H1 (cell line): ENCODE results near the gene DBNDD2. TPM values are rescaled to one million over a fixed set of nuclear protein-coding genes. Genes with fewer than 3 reads are reported as not detected.

Source experiments
- BCL11A ChIP-seq, 2 experiments: IDR thresholded peaks; one replicate each; pipeline ENCODE4 v1.6.1; 2011; ENCODE audit warnings: low read depth in 2 of 2, low read length in 2 of 2, mild to moderate bottlenecking in 2 of 2
- HDAC6 ChIP-seq: IDR thresholded peaks from one replicate; pipeline ENCODE4 v1.7.1; 2012; ENCODE audit warnings: low read depth, mild to moderate bottlenecking, inconsistent platforms, low read length, moderate library complexity
- JUN ChIP-seq: IDR thresholded peaks from 2 replicates; pipeline ENCODE4 v1.6.1; 2011; ENCODE audit warnings: low read depth, mild to moderate bottlenecking, improper control_type of control experiment, low read length
- KDM5A ChIP-seq: fragments of 200-600 bp; IDR thresholded peaks from 2 replicates; pipeline ENCODE4 v1.7.1; 2012; ENCODE audit warnings: mild to moderate bottlenecking, low read length, inconsistent platforms, mixed read lengths
- RFX5 ChIP-seq: IDR thresholded peaks from 2 replicates; pipeline ENCODE4 v1.6.1; 2011; ENCODE audit warnings: low read depth, low read length, improper control_type of control experiment, borderline replicate concordance
- SIN3A ChIP-seq, 2 experiments: IDR thresholded peaks in 1 of 2; conservative IDR thresholded peaks in 1 of 2; 2 replicates each; pipeline ENCODE4 v1.6.1; 2011 to 2012; ENCODE audit warnings: low read length in 2 of 2, improper control_type of control experiment in 1 of 2, low read depth in 1 of 2, mild to moderate bottlenecking in 1 of 2
- SP1 ChIP-seq: IDR thresholded peaks from 2 replicates; pipeline ENCODE4 v1.6.1; 2011; ENCODE audit warnings: low read depth, low read length
- SUZ12 ChIP-seq: fragments of 200-600 bp; sonication (generic); IDR thresholded peaks from 2 replicates; pipeline ENCODE4 v1.6.1; 2012; ENCODE audit warnings: mild to moderate bottlenecking, inconsistent platforms, low read length, moderate library complexity, mixed read lengths
- TAF1 ChIP-seq: IDR thresholded peaks from 2 replicates; pipeline ENCODE4 v1.6.1; 2011; ENCODE audit warnings: mild to moderate bottlenecking, low read depth, low read length
- polyA plus RNA-seq, 7 experiments: library from polyadenylated mRNA; depleted of rRNA in 3 of 7; stranded (reverse) in 5 of 7; unstranded in 2 of 7; fragments of >200 nt in 5 of 7; fragments of 200-250 nt in 2 of 7; gene quantifications; 1 replicate in 5 of 7; 2 replicates in 1 of 7; 4 replicates in 1 of 7; pipeline versions ENCODE4 v1.2.1 to v1.2.3, GENCODE V29; 2011 to 2013; ENCODE audit warnings: missing spikeins in 2 of 7, mixed read lengths in 2 of 7
- total RNA-seq: library from RNA; stranded (reverse); fragmentation: NEBNext Ultra II Directional; extraction: Animal tissue kit (Norgen Biotek cat#: 25700); gene quantifications from 2 replicates; pipeline ENCODE4 v1.2.1, GENCODE V29; 2021

DBNDD2 gene
- total and polyA plus RNA-seq, 2 of the 8 experiments (the other 6 are each of a cell fraction or from before 2014, with no cell fraction given): 55.8 to 96.3 TPM

GRCh38 chr20:45402946-45403345, 5.1 kb upstream of the DBNDD2 start (continued):
- TF ChIP-seq BCL11A (IDR thresholded peaks at IDR 0.05; ENCODE audit: low read depth in 2 of 2, low read length in 2 of 2): no peak
- TF ChIP-seq SIN3A (conservative IDR thresholded peaks at IDR 0.05 in 1 of 2, IDR thresholded peaks at IDR 0.05 in 1 of 2; ENCODE audit: low read depth in 1 of 2, low read length in 2 of 2): no peak
- no peak for TF ChIP-seq KDM5A
- no peak for TF ChIP-seq TAF1
- TF ChIP-seq RFX5: no peak
- TF ChIP-seq JUN: no peak
- no peak for TF ChIP-seq SUZ12
- no peak for TF ChIP-seq HDAC6
- no peak for TF ChIP-seq SP1
